CD4-positive, alpha-beta T cell treated with Interleukin-2 at 100 ng/mL for 4 hours (primary cell): ENCODE measurements around the gene PPEF2.

Experiments
- DNase-seq: peaks from one replicate; pipeline ENCODE4 v3.0.0-alpha.2; 2020; ENCODE audit warnings: low spot score

PPEF2 gene

GRCh38 chr4:75830906-75831305 lies 71.3 kb downstream of the PPEF2 start:
- DNase-seq: no peak

GRCh38 chr4:75823812-75824211 lies 78.4 kb downstream of the PPEF2 start:
- DNase-seq: no peak

GRCh38 chr4:75822416-75822815 lies 79.8 kb downstream of the PPEF2 start:
- no peak for DNase-seq

GRCh38 chr4:75821966-75822365 lies 80.3 kb downstream of the PPEF2 start:
- no peak for DNase-seq

- no peak for DNase-seq
These were observed 81.0 kb downstream of the PPEF2 start for GRCh38 chr4:75821216-75821615.

GRCh38 chr4:75820676-75821075 lies 81.6 kb downstream of the PPEF2 start:
- no peak for DNase-seq

- no peak for DNase-seq
These were observed 82.1 kb downstream of the PPEF2 start for GRCh38 chr4:75820197-75820596.

- DNase-seq: no peak
These were observed 83.1 kb downstream of the PPEF2 start for GRCh38 chr4:75819121-75819520.

- DNase-seq: no peak
These were observed 84.4 kb downstream of the PPEF2 start for GRCh38 chr4:75817901-75818300.
